Thoracic aorta (tissue), 2 donors: ENCODE measurements around the gene AHRR. TPM values are rescaled to one million over a fixed set of nuclear protein-coding genes. Genes with fewer than 3 reads are reported as not detected.
"Not testable (repeated sequence)": the region's sequence is repeated elsewhere in the genome, so short reads cannot be mapped to it uniquely, and the experiment has no call there.

Source experiments
- ATAC-seq: fragments of 150-250 bp; one replicate; pipeline ENCODE4 v1.8.0; 2017; ENCODE audit warnings: low read depth; ENCODE audit not compliant: insufficient number of reproducible peaks, low FRiP score
- DNase-seq: peaks from one replicate; pipeline ENCODE4 v3.0.0-alpha.2; 2020; ENCODE audit warnings: low spot score
- H3K27ac ChIP-seq, 2 donors: fragments of 200-600 bp; sonication (generic); 1 replicate in 1 of 2; 2 replicates in 1 of 2; pipeline ENCODE4 v1.5.1; 2016; ENCODE audit warnings: mild to moderate bottlenecking in 2 of 2, moderate library complexity in 2 of 2
- H3K27me3 ChIP-seq: fragments of 200-600 bp; sonication (generic); replicated peaks from 2 replicates; pipeline ENCODE4 v1.6.0; 2016; ENCODE audit warnings: mild to moderate bottlenecking; ENCODE audit not compliant: insufficient read depth
- H3K36me3 ChIP-seq: fragments of 200-600 bp; sonication (generic); one replicate; pipeline ENCODE4 v1.5.1; 2016
- H3K4me1 ChIP-seq, 2 donors: fragments of 200-600 bp; sonication (generic); 1 replicate in 1 of 2; 2 replicates in 1 of 2; pipeline versions ENCODE4 v1.5.1 to v1.6.0; 2016; ENCODE audit warnings: low read depth in 2 of 2, mild to moderate bottlenecking in 1 of 2; ENCODE audit not compliant: control insufficient read depth in 1 of 2
- H3K4me3 ChIP-seq: fragments of 200-600 bp; sonication (generic); 2 replicates; pipeline ENCODE4 v1.5.1; 2016; ENCODE audit warnings: mild to moderate bottlenecking
- H3K9me3 ChIP-seq: fragments of 200-600 bp; sonication (generic); 2 replicates; pipeline ENCODE4 v1.5.1; 2016
- CTCF ChIP-seq: fragments of 200-600 bp; sonication (generic); IDR thresholded peaks from one replicate; pipeline ENCODE4 v1.5.1; 2019; ENCODE audit warnings: antibody characterized with exemption
- total RNA-seq, 2 donors: library from RNA; depleted of rRNA; stranded (reverse); fragments of >200 nt; gene quantifications; one replicate each; pipeline versions ENCODE4 v1.1.0 to v1.2.3, GENCODE V29; 2016

The AHRR gene
- total RNA-seq, 2 donors from 2014 or later = 0.85 to 3.1 TPM

GRCh38 chr5:305459-305858 is 16.1 kb upstream of the AHRR start:
- Histone ChIP-seq H3K27me3 (no peaks in the 10 kb centered on the region), H3K4me3 (no peak overlapping the region), H3K36me3 (peaks cover 19% of the 10 kb centered on the region), H3K27ac (no peak overlapping the region), H3K4me1 (no peaks in the 10 kb centered on the region), H3K9me3 (no peaks in the 10 kb centered on the region)
- ATAC-seq = no peak
- TF ChIP-seq CTCF = no peak
- DNase-seq = no peak

GRCh38 chr5:306011-306805 is 15.3 kb upstream of the AHRR start:
- H3K9me3 ChIP-seq = no peaks in the 10 kb centered on the region
- H3K36me3 ChIP-seq = peaks cover 20% of the 10 kb centered on the region
- no peak for DNase-seq
- H3K27ac ChIP-seq = no peak overlapping the region
- H3K4me3 ChIP-seq = no peak overlapping the region
- no peaks in the 10 kb centered on the region for H3K27me3 ChIP-seq
- no peak for ATAC-seq
- no peak for TF ChIP-seq CTCF
- no peaks in the 10 kb centered on the region for H3K4me1 ChIP-seq

GRCh38 chr5:307306-307705 is 14.2 kb upstream of the AHRR start:
- no peak overlapping the region for H3K27ac ChIP-seq
- ATAC-seq = no peak
- no peak for TF ChIP-seq CTCF
- no peaks in the 10 kb centered on the region for H3K4me1 ChIP-seq
- H3K4me3 ChIP-seq = no peak overlapping the region
- peaks cover 20% of the 10 kb centered on the region for H3K36me3 ChIP-seq
- no peaks in the 10 kb centered on the region for H3K9me3 ChIP-seq
- H3K27me3 ChIP-seq = no peaks in the 10 kb centered on the region
- no peak for DNase-seq

GRCh38 chr5:307794-308579 is 13.5 kb upstream of the AHRR start:
- Histone ChIP-seq H3K36me3 (peaks cover 20% of the 10 kb centered on the region), H3K9me3 (no peaks in the 10 kb centered on the region), H3K4me1 (no peaks in the 10 kb centered on the region), H3K27me3 (no peaks in the 10 kb centered on the region), H3K27ac (no peak overlapping the region), H3K4me3 (no peak overlapping the region)
- no peak for DNase-seq
- no peak for TF ChIP-seq CTCF
- no peak for ATAC-seq

GRCh38 chr5:308672-309271 is 12.7 kb upstream of the AHRR start:
- no peaks in the 10 kb centered on the region for H3K27me3 ChIP-seq
- no peak overlapping the region for H3K4me3 ChIP-seq
- H3K36me3 ChIP-seq = peaks cover 20% of the 10 kb centered on the region
- no peak for DNase-seq
- no peak for TF ChIP-seq CTCF
- H3K4me1 ChIP-seq = no peaks in the 10 kb centered on the region
- ATAC-seq = no peak
- H3K27ac ChIP-seq = no peak overlapping the region
- H3K9me3 ChIP-seq = no peaks in the 10 kb centered on the region

- not testable (repeated sequence) for DNase-seq, H3K9me3 ChIP-seq
These were observed 11.7 kb upstream of the AHRR start for GRCh38 chr5:309831-310230.

More at GRCh38 chr5:309831-310230, 11.7 kb upstream of the AHRR start:
- not testable (repeated sequence) for H3K4me3 ChIP-seq, ATAC-seq, H3K27me3 ChIP-seq, H3K27ac ChIP-seq, H3K4me1 ChIP-seq
- H3K36me3 ChIP-seq = peaks cover 24% of the 10 kb centered on the region
